ENCODE results near the gene SMAGP.

Gene SMAGP

GRCh38 chr12:51195841-51196240, 74.4 kb downstream of the SMAGP start:
- WGBS (ENCODE audit: extremely low coverage, insufficient coverage, low lambda C conversion rate) = no CpG with 5 or more reads among the region's 7 CpGs
- Histone ChIP-seq H2BK5ac (ENCODE audit: low read length) (no peak overlapping the region), H2BK15ac (replicated peaks; ENCODE audit: low read depth) (no peak overlapping the region), H3K56ac (ENCODE audit: low read length) (no peak overlapping the region), H3K27me3 (ENCODE audit: insufficient read depth, low read length, poor library complexity) (no peaks in the 10 kb centered on the region), H2BK120ac (ENCODE audit: low read depth, low read length) (no peak overlapping the region), H3K18ac (ENCODE audit: low read length) (no peak overlapping the region), H4K5ac (ENCODE audit: low read length) (no peak overlapping the region), H3K36me3 (ENCODE audit: control insufficient read depth, insufficient read depth, low read length) (no peaks in the 10 kb centered on the region), H3K4me1 (ENCODE audit: control insufficient read depth, low read depth, low read length) (no peaks in the 10 kb centered on the region), H3K27ac (ENCODE audit: low read depth, low read length) (no peak overlapping the region), H3K4me3 (ENCODE audit: low read length) (no peak overlapping the region), H3K9ac (ENCODE audit: low read length) (no peak overlapping the region), H4K8ac (ENCODE audit: low read depth, low read length) (no peak overlapping the region), H3K79me1 (ENCODE audit: low read length) (no peaks in the 10 kb centered on the region), H2AK5ac (ENCODE audit: low read length) (no peak overlapping the region), H3K79me2 (ENCODE audit: control insufficient read depth, insufficient read depth, low read length) (no peaks in the 10 kb centered on the region), H3K4me2 (ENCODE audit: low read length) (no peak overlapping the region), H3K23ac (ENCODE audit: low read length) (no peak overlapping the region), H3K4ac (ENCODE audit: low read depth, low read length) (no peak overlapping the region)
- DNase-seq = no peak

All from mesendoderm (in vitro differentiated cells).